ENCODE data around the gene OLFML2A. TPM values are rescaled to one million over a fixed set of nuclear protein-coding genes. Genes with fewer than 3 reads are reported as not detected.

OLFML2A gene
- total RNA-seq, 1 experiment from 2014 or later = not detected

GRCh38 chr9:124799274-124800006 lies 22.5 kb downstream of the OLFML2A start:
- Histone ChIP-seq H3K79me2 (ENCODE audit: low read length) (no peaks in the 10 kb centered on the region), H2AFZ (ENCODE audit: low read length) (no peak overlapping the region), H3K36me3 (ENCODE audit: insufficient read depth, low read length) (no peaks in the 10 kb centered on the region), H3K4me2 (ENCODE audit: low read depth, low read length, poor library complexity, severe bottlenecking) (no peak overlapping the region), H3K9ac (ENCODE audit: low read length) (no peak overlapping the region), H3K27me3 (ENCODE audit: low read length) (no peaks in the 10 kb centered on the region), H3K4me1 (ENCODE audit: low read length) (peaks cover 6% of the 10 kb centered on the region), H3K9me3 (ENCODE audit: low read length) (no peaks in the 10 kb centered on the region), H3K4me3 (ENCODE audit: low read length) (no peak overlapping the region), H3K27ac (ENCODE audit: low read length) (no peak overlapping the region), H3K9me2 (replicated peaks; ENCODE audit: insufficient read depth, low read length) (no peaks in the 10 kb centered on the region), H4K20me1 (ENCODE audit: insufficient read depth, low read depth, low read length) (no peaks in the 10 kb centered on the region)
- DNase-seq = no peak

DNA sequence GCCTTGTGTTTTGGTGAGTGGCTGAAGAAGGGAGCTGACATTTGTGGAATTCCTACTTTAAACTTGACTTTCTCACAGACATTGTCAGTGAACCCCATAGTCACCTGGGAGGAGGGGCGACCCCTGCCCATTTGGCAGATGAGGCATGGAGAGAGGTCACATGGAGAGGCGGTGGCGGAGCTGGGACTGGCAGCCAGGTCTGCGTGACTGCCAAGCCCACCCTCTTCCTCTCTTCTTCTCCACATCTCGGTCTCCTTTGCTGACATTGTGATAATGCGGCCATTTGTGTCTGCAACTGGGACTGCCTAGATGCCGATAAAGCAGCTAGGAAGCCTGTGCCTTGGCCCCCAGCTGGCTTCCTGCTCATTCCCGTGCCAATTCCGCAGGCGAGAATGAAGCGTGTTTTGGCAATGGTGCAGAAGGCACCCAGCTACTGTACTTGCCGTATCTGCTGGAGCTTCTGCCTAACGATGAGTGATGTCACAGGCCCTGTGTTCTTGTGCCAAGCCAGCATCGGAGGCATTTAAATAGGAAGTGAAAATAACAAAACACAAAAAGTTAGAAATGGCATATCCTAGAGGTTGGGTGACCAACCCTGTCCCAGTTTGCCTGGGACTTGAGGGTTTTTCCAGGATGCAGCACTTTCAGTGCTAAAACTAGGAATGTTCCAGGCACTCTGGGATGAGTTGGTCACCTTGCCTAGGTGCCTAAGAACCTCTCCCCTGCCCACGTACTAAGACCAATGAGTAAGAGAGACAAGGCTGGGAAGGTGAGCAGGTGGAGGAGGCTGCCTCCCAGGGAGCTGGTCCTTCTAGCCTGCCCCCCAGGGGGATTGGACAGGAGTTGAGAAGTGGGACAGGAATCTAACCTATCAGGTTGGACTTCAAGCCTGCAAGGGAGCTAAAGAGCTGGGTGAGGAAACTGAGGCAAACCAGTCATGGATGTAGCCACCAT lies 23.6 kb downstream of the OLFML2A start:
- H3K9me2 ChIP-seq (replicated peaks; ENCODE audit: insufficient read depth, low read length) = no peaks in the 10 kb centered on the region
- no peaks in the 10 kb centered on the region for H3K79me2 ChIP-seq (ENCODE audit: low read length)
- H3K4me3 ChIP-seq (ENCODE audit: low read length) = no peak overlapping the region
- DNase-seq = peak; percentile 56
- H3K27me3 ChIP-seq (ENCODE audit: low read length) = no peaks in the 10 kb centered on the region
- peaks cover 6% of the 10 kb centered on the region for H3K4me1 ChIP-seq (ENCODE audit: low read length)
- H3K36me3 ChIP-seq (ENCODE audit: insufficient read depth, low read length) = no peaks in the 10 kb centered on the region
- no peak overlapping the region for H3K27ac ChIP-seq (ENCODE audit: low read length)
- H3K9me3 ChIP-seq (ENCODE audit: low read length) = no peaks in the 10 kb centered on the region
- no peaks in the 10 kb centered on the region for H4K20me1 ChIP-seq (ENCODE audit: insufficient read depth, low read depth, low read length)
- H3K9ac ChIP-seq (ENCODE audit: low read length) = no peak overlapping the region
- peak overlapping the region; percentile 25 for H3K4me2 ChIP-seq (ENCODE audit: low read depth, low read length, poor library complexity, severe bottlenecking)
- H2AFZ ChIP-seq (ENCODE audit: low read length) = peak overlapping the region; percentile 48; the same call in 1 of the 2 replicates

GRCh38 chr9:124801356-124801755 lies 24.4 kb downstream of the OLFML2A start:
- Histone ChIP-seq H4K20me1 (ENCODE audit: insufficient read depth, low read depth, low read length) (no peaks in the 10 kb centered on the region), H3K4me3 (ENCODE audit: low read length) (no peak overlapping the region), H2AFZ (ENCODE audit: low read length) (no peak overlapping the region), H3K36me3 (ENCODE audit: insufficient read depth, low read length) (no peaks in the 10 kb centered on the region), H3K4me1 (ENCODE audit: low read length) (peaks cover 6% of the 10 kb centered on the region), H3K79me2 (ENCODE audit: low read length) (no peaks in the 10 kb centered on the region), H3K4me2 (ENCODE audit: low read depth, low read length, poor library complexity, severe bottlenecking) (no peak overlapping the region), H3K27me3 (ENCODE audit: low read length) (no peaks in the 10 kb centered on the region), H3K9ac (ENCODE audit: low read length) (no peak overlapping the region), H3K9me2 (replicated peaks; ENCODE audit: insufficient read depth, low read length) (no peaks in the 10 kb centered on the region), H3K9me3 (ENCODE audit: low read length) (no peaks in the 10 kb centered on the region), H3K27ac (ENCODE audit: low read length) (no peak overlapping the region)
- DNase-seq = no peak

DNA sequence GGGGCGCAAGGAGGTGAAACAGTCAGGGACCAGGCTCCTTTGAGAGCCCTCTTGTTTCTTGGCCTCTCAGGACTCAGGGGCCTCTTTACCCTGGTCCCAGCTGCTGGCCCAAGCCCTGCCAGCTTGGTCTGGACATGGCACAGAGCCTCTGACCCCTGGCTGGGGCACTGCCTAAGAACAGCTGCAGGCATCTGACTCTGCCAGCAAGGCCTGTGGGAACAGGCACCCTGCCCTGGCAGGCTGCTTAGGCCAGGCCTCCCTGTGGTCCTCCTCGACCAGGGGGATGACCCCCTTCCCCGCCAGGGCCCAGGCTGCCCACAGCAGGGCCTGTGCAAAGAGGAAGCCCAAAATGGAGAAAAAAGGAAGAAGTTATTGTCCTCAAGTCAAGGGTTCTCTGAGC lies 25.5 kb downstream of the OLFML2A start:
- H3K4me1 ChIP-seq (ENCODE audit: low read length) = peaks cover 6% of the 10 kb centered on the region
- no peak overlapping the region for H2AFZ ChIP-seq (ENCODE audit: low read length)
- no peak overlapping the region for H3K27ac ChIP-seq (ENCODE audit: low read length)
- H3K4me2 ChIP-seq (ENCODE audit: low read depth, low read length, poor library complexity, severe bottlenecking) = no peak overlapping the region
- no peaks in the 10 kb centered on the region for H3K79me2 ChIP-seq (ENCODE audit: low read length)
- H3K9me2 ChIP-seq (replicated peaks; ENCODE audit: insufficient read depth, low read length) = no peaks in the 10 kb centered on the region
- no peak overlapping the region for H3K4me3 ChIP-seq (ENCODE audit: low read length)
- H3K9me3 ChIP-seq (ENCODE audit: low read length) = no peaks in the 10 kb centered on the region
- DNase-seq = no peak
- H3K36me3 ChIP-seq (ENCODE audit: insufficient read depth, low read length) = no peaks in the 10 kb centered on the region
- no peaks in the 10 kb centered on the region for H3K27me3 ChIP-seq (ENCODE audit: low read length)
- H3K9ac ChIP-seq (ENCODE audit: low read length) = no peak overlapping the region
- H4K20me1 ChIP-seq (ENCODE audit: insufficient read depth, low read depth, low read length) = no peaks in the 10 kb centered on the region

- Histone ChIP-seq H3K9me2 (replicated peaks; ENCODE audit: insufficient read depth, low read length) (no peaks in the 10 kb centered on the region), H3K9me3 (ENCODE audit: low read length) (no peaks in the 10 kb centered on the region), H3K27me3 (ENCODE audit: low read length) (no peaks in the 10 kb centered on the region), H3K36me3 (ENCODE audit: insufficient read depth, low read length) (no peaks in the 10 kb centered on the region), H3K9ac (ENCODE audit: low read length) (no peak overlapping the region), H3K79me2 (ENCODE audit: low read length) (no peaks in the 10 kb centered on the region), H2AFZ (ENCODE audit: low read length) (no peak overlapping the region), H3K27ac (ENCODE audit: low read length) (no peak overlapping the region), H3K4me2 (ENCODE audit: low read depth, low read length, poor library complexity, severe bottlenecking) (no peak overlapping the region), H3K4me1 (ENCODE audit: low read length) (peaks cover 6% of the 10 kb centered on the region), H3K4me3 (ENCODE audit: low read length) (no peak overlapping the region), H4K20me1 (ENCODE audit: insufficient read depth, low read depth, low read length) (no peaks in the 10 kb centered on the region)
- DNase-seq = no peak
These were observed 27.0 kb downstream of the OLFML2A start for GRCh38 chr9:124803911-124804310.

GRCh38 chr9:124805186-124805585 lies 28.3 kb downstream of the OLFML2A start:
- no peaks in the 10 kb centered on the region for H3K9me2 ChIP-seq (replicated peaks; ENCODE audit: insufficient read depth, low read length)
- H3K27ac ChIP-seq (ENCODE audit: low read length) = no peak overlapping the region
- H2AFZ ChIP-seq (ENCODE audit: low read length) = no peak overlapping the region
- no peaks in the 10 kb centered on the region for H4K20me1 ChIP-seq (ENCODE audit: insufficient read depth, low read depth, low read length)
- H3K9me3 ChIP-seq (ENCODE audit: low read length) = no peaks in the 10 kb centered on the region
- H3K4me2 ChIP-seq (ENCODE audit: low read depth, low read length, poor library complexity, severe bottlenecking) = no peak overlapping the region
- H3K27me3 ChIP-seq (ENCODE audit: low read length) = no peaks in the 10 kb centered on the region
- H3K4me3 ChIP-seq (ENCODE audit: low read length) = no peak overlapping the region
- H3K36me3 ChIP-seq (ENCODE audit: insufficient read depth, low read length) = no peaks in the 10 kb centered on the region
- H3K4me1 ChIP-seq (ENCODE audit: low read length) = peaks cover 4% of the 10 kb centered on the region
- no peak for DNase-seq
- no peaks in the 10 kb centered on the region for H3K79me2 ChIP-seq (ENCODE audit: low read length)
- H3K9ac ChIP-seq (ENCODE audit: low read length) = no peak overlapping the region

GRCh38 chr9:124808246-124808956 lies 31.5 kb downstream of the OLFML2A start:
- Histone ChIP-seq H3K9me3 (ENCODE audit: low read length) (no peaks in the 10 kb centered on the region), H3K4me3 (ENCODE audit: low read length) (no peak overlapping the region), H3K27me3 (ENCODE audit: low read length) (no peaks in the 10 kb centered on the region), H3K9ac (ENCODE audit: low read length) (no peak overlapping the region), H3K4me1 (ENCODE audit: low read length) (no peaks in the 10 kb centered on the region), H2AFZ (ENCODE audit: low read length) (no peak overlapping the region), H3K79me2 (ENCODE audit: low read length) (no peaks in the 10 kb centered on the region), H4K20me1 (ENCODE audit: insufficient read depth, low read depth, low read length) (no peaks in the 10 kb centered on the region), H3K9me2 (replicated peaks; ENCODE audit: insufficient read depth, low read length) (no peaks in the 10 kb centered on the region), H3K36me3 (ENCODE audit: insufficient read depth, low read length) (no peaks in the 10 kb centered on the region), H3K27ac (ENCODE audit: low read length) (no peak overlapping the region), H3K4me2 (ENCODE audit: low read depth, low read length, poor library complexity, severe bottlenecking) (no peak overlapping the region)
- DNase-seq = no peak

DNA sequence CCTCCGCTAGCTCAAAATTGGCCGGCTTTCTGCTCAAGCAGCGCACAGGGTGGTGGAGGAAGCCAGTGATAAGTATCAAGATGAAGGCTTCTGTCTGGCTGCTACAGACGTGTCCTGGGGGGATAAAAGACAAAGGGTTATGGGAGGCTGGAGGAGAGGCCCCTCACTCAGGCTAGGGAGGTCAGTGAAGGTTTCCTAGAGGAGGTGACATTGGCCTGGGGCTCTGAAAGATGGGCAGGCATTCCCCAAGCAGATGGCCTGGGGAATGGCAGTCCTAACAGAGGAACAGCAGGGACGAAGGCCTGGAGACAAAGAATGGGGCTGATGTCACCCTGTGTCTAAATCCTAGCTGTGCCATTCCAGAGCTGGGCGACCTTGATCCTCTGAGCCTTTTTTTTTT lies 32.3 kb downstream of the OLFML2A start:
- H3K4me2 ChIP-seq (ENCODE audit: low read depth, low read length, poor library complexity, severe bottlenecking) = no peak overlapping the region
- H3K27me3 ChIP-seq (ENCODE audit: low read length) = no peaks in the 10 kb centered on the region
- no peak overlapping the region for H3K27ac ChIP-seq (ENCODE audit: low read length)
- H4K20me1 ChIP-seq (ENCODE audit: insufficient read depth, low read depth, low read length) = no peaks in the 10 kb centered on the region
- no peaks in the 10 kb centered on the region for H3K9me3 ChIP-seq (ENCODE audit: low read length)
- no peaks in the 10 kb centered on the region for H3K79me2 ChIP-seq (ENCODE audit: low read length)
- no peaks in the 10 kb centered on the region for H3K4me1 ChIP-seq (ENCODE audit: low read length)
- no peaks in the 10 kb centered on the region for H3K9me2 ChIP-seq (replicated peaks; ENCODE audit: insufficient read depth, low read length)
- H3K4me3 ChIP-seq (ENCODE audit: low read length) = no peak overlapping the region
- no peak overlapping the region for H2AFZ ChIP-seq (ENCODE audit: low read length)
- no peak for DNase-seq
- H3K36me3 ChIP-seq (ENCODE audit: insufficient read depth, low read length) = no peaks in the 10 kb centered on the region
- no peak overlapping the region for H3K9ac ChIP-seq (ENCODE audit: low read length)
